ENCODE data around the gene LMOD1. TPM values are rescaled to one million over a fixed set of nuclear protein-coding genes. Genes with fewer than 3 reads are reported as not detected.

Gene LMOD1
- polyA plus RNA-seq, 3 donors: not detected

- Histone ChIP-seq H3K36me3 (replicated peaks in 1 of 2; ENCODE audit: control insufficient read depth in 1 of 2, insufficient read depth in 2 of 2, low read length in 2 of 2) (peaks cover 0 to 8% of the 10 kb centered on the region in 2 donors), H3K27ac (ENCODE audit: low read depth in 1 of 2, low read length in 2 of 2) (peak overlapping the region; percentile 60 to 85), H4K20me1 (ENCODE audit: insufficient read depth, low read length) (no peaks in the 10 kb centered on the region), H3K4me2 (replicated peaks; ENCODE audit: extremely low read depth, low read length, poor library complexity, severe bottlenecking) (no peak overlapping the region), H3K9ac (ENCODE audit: insufficient read depth, low read length, poor library complexity, severe bottlenecking) (no peak overlapping the region), H3K4me1 (ENCODE audit: control insufficient read depth in 1 of 2, insufficient read depth in 2 of 2, low read length in 2 of 2) (peaks cover 41 to 42% of the 10 kb centered on the region in 2 donors), H3K79me2 (ENCODE audit: insufficient read depth, low read length) (no peaks in the 10 kb centered on the region), H2AFZ (ENCODE audit: insufficient read depth, low read depth, low read length, poor library complexity, severe bottlenecking) (no peak overlapping the region), H3K9me3 (replicated peaks in 1 of 2; ENCODE audit: control insufficient read depth in 1 of 2, insufficient read depth in 1 of 2, low read length in 2 of 2) (no peaks in the 10 kb centered on the region), H3K27me3 (ENCODE audit: control insufficient read depth in 2 of 2, insufficient read depth in 2 of 2, low read length in 2 of 2) (peaks cover 0 to 4% of the 10 kb centered on the region in 2 donors), H3K4me3 (replicated peaks in 1 of 3; ENCODE audit: low read depth in 2 of 3, low read length in 3 of 3) (no peak overlapping the region)
- WGBS (ENCODE audit: insufficient coverage): 100% methylated on average over 1 of the region's 1 CpG
- Mint-ChIP-seq H3K9me3 (peaks cover 0 to 2% (median 0%) of the 10 kb centered on the region in 7 donors), H3K4me3 (no peak overlapping the region), H3K36me3 (peaks cover 3 to 10% of the 10 kb centered on the region in 2 donors), H3K27ac (peak overlapping the region; percentile 79 to 95 (median 87)), H3K4me1 (peaks cover 41% of the 10 kb centered on the region), H3K27me3 (ENCODE audit: low read depth in 3 of 3) (peaks cover 5 to 16% (median 12%) of the 10 kb centered on the region in 3 donors)
- TF ChIP-seq CTCF (IDR thresholded peaks at IDR 0.05): no peak
- DNase-seq: no peak
- intact Hi-C loops (cut with micrococcal nuclease): loop anchor here in 1 of 2 donors (5.0 to 10.0 kb wide), 2 partner anchors 54 to 263 kb away; partner anchors contain the start of genes ARL8A and IPO9
Measured at GRCh38 chr1:201881617-201882016, 64.7 kb downstream of the LMOD1 start.

GRCh38 chr1:201880928-201881571 is 65.3 kb downstream of the LMOD1 start:
- no peak overlapping the region for H3K4me3 Mint-ChIP-seq
- peak overlapping the region in 6 of 7 donors; percentile 79 to 95 (median 87) for H3K27ac Mint-ChIP-seq
- no peak overlapping the region for H2AFZ ChIP-seq (ENCODE audit: insufficient read depth, low read depth, low read length, poor library complexity, severe bottlenecking)
- H3K4me2 ChIP-seq (replicated peaks; ENCODE audit: extremely low read depth, low read length, poor library complexity, severe bottlenecking): no peak overlapping the region
- TF ChIP-seq CTCF (IDR thresholded peaks at IDR 0.05): no peak
- no peak overlapping the region for H3K9ac ChIP-seq (ENCODE audit: insufficient read depth, low read length, poor library complexity, severe bottlenecking)
- no peaks in the 10 kb centered on the region for H3K79me2 ChIP-seq (ENCODE audit: insufficient read depth, low read length)
- H4K20me1 ChIP-seq (ENCODE audit: insufficient read depth, low read length): no peaks in the 10 kb centered on the region
- intact Hi-C loops (cut with micrococcal nuclease): loop anchor here in 1 of 2 donors (5.0 to 10.0 kb wide), 2 partner anchors 54 to 264 kb away; partner anchors contain the start of genes ARL8A and IPO9
- 90% methylated on average over 3 of the region's 6 CpGs for WGBS (ENCODE audit: insufficient coverage)
- DNase-seq: peak in 2 of 3 donors; percentile 29 to 39
- H3K4me1 Mint-ChIP-seq: peaks cover 41% of the 10 kb centered on the region
- peak overlapping the region in 1 of 2 donors; percentile 85 for H3K27ac ChIP-seq (ENCODE audit: low read depth in 1 of 2, low read length in 2 of 2)
- H3K36me3 Mint-ChIP-seq: peaks cover 9 to 16% of the 10 kb centered on the region in 2 donors
- H3K27me3 Mint-ChIP-seq (ENCODE audit: low read depth in 3 of 3): peaks cover 4 to 12% (median 9%) of the 10 kb centered on the region in 3 donors
- H3K36me3 ChIP-seq (replicated peaks in 1 of 2; ENCODE audit: control insufficient read depth in 1 of 2, insufficient read depth in 2 of 2, low read length in 2 of 2): peaks cover 0 to 14% of the 10 kb centered on the region in 2 donors
- no peaks in the 10 kb centered on the region for H3K27me3 ChIP-seq (ENCODE audit: control insufficient read depth in 2 of 2, insufficient read depth in 2 of 2, low read length in 2 of 2)
- H3K4me3 ChIP-seq (replicated peaks in 1 of 3; ENCODE audit: low read depth in 2 of 3, low read length in 3 of 3): no peak overlapping the region
- H3K4me1 ChIP-seq (ENCODE audit: control insufficient read depth in 1 of 2, insufficient read depth in 2 of 2, low read length in 2 of 2): peaks cover 41 to 42% of the 10 kb centered on the region in 2 donors
- H3K9me3 Mint-ChIP-seq: peaks cover 0 to 2% (median 0%) of the 10 kb centered on the region in 7 donors
- H3K9me3 ChIP-seq (replicated peaks in 1 of 2; ENCODE audit: control insufficient read depth in 1 of 2, insufficient read depth in 1 of 2, low read length in 2 of 2): no peaks in the 10 kb centered on the region

All from CD14-positive monocyte (primary cell).